KMS-11 (cell line): Measurements from ENCODE around the gene PLA2G15.

Experiments
- H2AFZ ChIP-seq: fragments of 200-600 bp; sonication (generic); 2 replicates; pipeline ENCODE4 v1.6.1; 2016; ENCODE audit warnings: antibody characterized with exemption, mixed run types, low read depth
- H3K27ac ChIP-seq: fragments of 200-600 bp; sonication (generic); 2 replicates; pipeline ENCODE4 v1.6.1; 2016; ENCODE audit warnings: mild to moderate bottlenecking, mixed run types
- H3K27me3 ChIP-seq: fragments of 200-600 bp; sonication (generic); 2 replicates; pipeline ENCODE4 v1.6.1; 2017; ENCODE audit warnings: mild to moderate bottlenecking, low read depth, mixed run types, moderate library complexity; ENCODE audit not compliant: insufficient read depth
- H3K36me3 ChIP-seq: fragments of 200-600 bp; sonication (generic); 2 replicates; pipeline ENCODE4 v1.6.1; 2017; ENCODE audit warnings: mild to moderate bottlenecking, mixed run types; ENCODE audit not compliant: insufficient read depth
- H3K4me1 ChIP-seq: fragments of 200-600 bp; sonication (generic); 2 replicates; pipeline ENCODE4 v1.6.1; 2016; ENCODE audit warnings: mild to moderate bottlenecking, low read depth, mixed run types; ENCODE audit not compliant: poor library complexity, severe bottlenecking
- H3K4me2 ChIP-seq: fragments of 200-600 bp; sonication (generic); 2 replicates; pipeline ENCODE4 v1.7.0; 2016; ENCODE audit warnings: mild to moderate bottlenecking, mixed run types
- H3K4me3 ChIP-seq: fragments of 200-600 bp; sonication (generic); IDR thresholded peaks from 2 replicates; pipeline ENCODE4 v1.6.1; 2017; ENCODE audit warnings: low read depth, low read length, mixed read lengths; ENCODE audit not compliant: insufficient read depth
- H3K79me2 ChIP-seq: fragments of 200-600 bp; sonication (generic); 2 replicates; pipeline ENCODE4 v1.6.1; 2016; ENCODE audit warnings: low read depth, mixed run types; ENCODE audit not compliant: insufficient read depth
- H3K9ac ChIP-seq: fragments of 200-600 bp; sonication (generic); 2 replicates; pipeline ENCODE4 v1.6.1; 2016; ENCODE audit warnings: mild to moderate bottlenecking, mixed run types
- H4K20me1 ChIP-seq: fragments of 200-600 bp; sonication (generic); 2 replicates; pipeline ENCODE4 v1.6.1; 2016; ENCODE audit warnings: mild to moderate bottlenecking, mixed run types; ENCODE audit not compliant: insufficient read depth
- CTCF ChIP-seq: fragments of 200-600 bp; sonication (generic); conservative IDR thresholded peaks from 2 replicates; pipeline ENCODE4 v1.6.1; 2017; ENCODE audit warnings: low read depth, mild to moderate bottlenecking, antibody characterized with exemption, low read length, moderate library complexity, mixed read lengths

The PLA2G15 gene

GRCh38 chr16:68289202-68289601 lies 44.0 kb downstream of the PLA2G15 start:
- no peaks in the 10 kb centered on the region; the same call in 1 of the 2 replicates for H3K36me3 ChIP-seq
- H2AFZ ChIP-seq, result no peak overlapping the region
- H3K4me3 ChIP-seq, result no peak overlapping the region
- H3K9ac ChIP-seq, result no peak overlapping the region
- peaks cover 8% of the 10 kb centered on the region; the same call in 1 of the 2 replicates for H4K20me1 ChIP-seq
- peaks cover 21% of the 10 kb centered on the region for H3K4me1 ChIP-seq
- H3K4me2 ChIP-seq, result no peak overlapping the region
- no peak overlapping the region for H3K27ac ChIP-seq
- H3K27me3 ChIP-seq, result no peaks in the 10 kb centered on the region
- H3K79me2 ChIP-seq, result peaks cover 6% of the 10 kb centered on the region; the same call in 1 of the 2 replicates
- TF ChIP-seq CTCF, result no peak

GRCh38 chr16:68289621-68290329 lies 44.6 kb downstream of the PLA2G15 start:
- Histone ChIP-seq H3K4me3 (no peak overlapping the region), H3K79me2 (peaks cover 6% of the 10 kb centered on the region; the same call in 1 of the 2 replicates), H3K27ac (no peak overlapping the region), H3K4me2 (no peak overlapping the region), H3K36me3 (no peaks in the 10 kb centered on the region; the same call in 1 of the 2 replicates), H3K27me3 (no peaks in the 10 kb centered on the region), H4K20me1 (peaks cover 8% of the 10 kb centered on the region; the same call in 1 of the 2 replicates), H3K9ac (no peak overlapping the region), H3K4me1 (peaks cover 16% of the 10 kb centered on the region), H2AFZ (no peak overlapping the region)
- TF ChIP-seq CTCF, result no peak

GRCh38 chr16:68290450-68290849 lies 45.3 kb downstream of the PLA2G15 start:
- Histone ChIP-seq H3K4me3 (no peak overlapping the region), H3K9ac (no peak overlapping the region), H3K36me3 (no peaks in the 10 kb centered on the region; the same call in 1 of the 2 replicates), H3K4me1 (peaks cover 11% of the 10 kb centered on the region), H3K79me2 (peaks cover 6% of the 10 kb centered on the region; the same call in 1 of the 2 replicates), H2AFZ (no peak overlapping the region), H3K27me3 (no peaks in the 10 kb centered on the region), H3K27ac (no peak overlapping the region), H3K4me2 (no peak overlapping the region), H4K20me1 (0 out of 2 replicates have a peak, but pooled peaks cover 4% of the 10 kb centered on the region)
- no peak for TF ChIP-seq CTCF

GRCh38 chr16:68291227-68291626 lies 46.1 kb downstream of the PLA2G15 start:
- no peak overlapping the region for H3K4me2 ChIP-seq
- no peaks in the 10 kb centered on the region for H3K27me3 ChIP-seq
- no peak overlapping the region for H3K9ac ChIP-seq
- no peaks in the 10 kb centered on the region; the same call in 1 of the 2 replicates for H3K36me3 ChIP-seq
- H4K20me1 ChIP-seq, result 0 out of 2 replicates have a peak, but pooled peaks cover 4% of the 10 kb centered on the region
- H3K4me1 ChIP-seq, result peaks cover 9% of the 10 kb centered on the region
- H3K27ac ChIP-seq, result no peak overlapping the region
- no peak overlapping the region for H3K4me3 ChIP-seq
- TF ChIP-seq CTCF, result no peak
- no peak overlapping the region for H2AFZ ChIP-seq
- H3K79me2 ChIP-seq, result peaks cover 5% of the 10 kb centered on the region; the same call in 1 of the 2 replicates
